Gastroesophageal sphincter (tissue), 3 donors: ENCODE data around the gene KCNF1.

Experiments
- EP300 ChIP-seq: sonication (generic); formaldehyde crosslinking; IDR thresholded peaks from one replicate; pipeline ENCODE4 v1.6.1; 2017; ENCODE audit warnings: antibody characterized with exemption, mild to moderate bottlenecking
- POLR2A ChIP-seq, 2 donors: fragments of 450-650 bp; IDR thresholded peaks; one replicate each; pipeline ENCODE4 v1.6.1; 2017; ENCODE audit warnings: antibody characterized with exemption in 2 of 2, mild to moderate bottlenecking in 2 of 2, moderate library complexity in 1 of 2
- POLR2AphosphoS5 ChIP-seq: sonication (generic); formaldehyde crosslinking; IDR thresholded peaks from one replicate; pipeline ENCODE4 v1.6.1; 2017; ENCODE audit warnings: antibody characterized with exemption
- TF ChIP-seq, protein P1 (sequence below), 4 experiments: fragments of 200-600 bp in 2 of 4; fragments of 450-650 bp in 2 of 4; sonication (generic) in 1 of 4; IDR thresholded peaks; one replicate each; pipeline ENCODE4 v1.5.1; 2017 to 2019; ENCODE audit warnings: antibody characterized with exemption in 4 of 4, mild to moderate bottlenecking in 2 of 4, moderate library complexity in 2 of 4

DNA sequence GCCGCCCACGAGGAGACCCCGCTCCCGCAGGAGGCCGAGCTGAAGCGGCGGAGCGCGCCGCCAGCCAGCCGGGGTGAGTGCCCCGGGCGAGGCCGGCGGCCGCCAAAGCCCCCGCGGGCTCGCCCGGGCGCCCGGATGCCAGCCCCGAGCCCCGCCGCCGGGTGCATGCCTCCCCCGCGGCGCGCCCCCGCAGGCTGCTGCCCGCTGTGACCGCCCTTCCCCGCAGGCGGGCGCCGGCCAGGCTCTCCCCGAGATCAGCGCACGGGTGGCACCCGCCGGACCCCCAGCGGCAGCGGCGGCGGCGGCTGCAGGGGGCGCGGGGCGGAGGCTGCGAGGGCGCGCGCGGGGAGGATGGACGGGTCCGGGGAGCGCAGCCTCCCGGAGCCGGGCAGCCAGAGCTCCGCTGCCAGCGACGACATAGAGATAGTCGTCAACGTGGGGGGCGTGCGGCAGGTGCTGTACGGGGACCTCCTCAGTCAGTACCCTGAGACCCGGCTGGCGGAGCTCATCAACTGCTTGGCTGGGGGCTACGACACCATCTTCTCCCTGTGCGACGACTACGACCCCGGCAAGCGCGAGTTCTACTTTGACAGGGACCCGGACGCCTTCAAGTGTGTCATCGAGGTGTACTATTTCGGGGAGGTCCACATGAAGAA is 470 bp downstream of the KCNF1 start:
- TF ChIP-seq, protein P1, sequence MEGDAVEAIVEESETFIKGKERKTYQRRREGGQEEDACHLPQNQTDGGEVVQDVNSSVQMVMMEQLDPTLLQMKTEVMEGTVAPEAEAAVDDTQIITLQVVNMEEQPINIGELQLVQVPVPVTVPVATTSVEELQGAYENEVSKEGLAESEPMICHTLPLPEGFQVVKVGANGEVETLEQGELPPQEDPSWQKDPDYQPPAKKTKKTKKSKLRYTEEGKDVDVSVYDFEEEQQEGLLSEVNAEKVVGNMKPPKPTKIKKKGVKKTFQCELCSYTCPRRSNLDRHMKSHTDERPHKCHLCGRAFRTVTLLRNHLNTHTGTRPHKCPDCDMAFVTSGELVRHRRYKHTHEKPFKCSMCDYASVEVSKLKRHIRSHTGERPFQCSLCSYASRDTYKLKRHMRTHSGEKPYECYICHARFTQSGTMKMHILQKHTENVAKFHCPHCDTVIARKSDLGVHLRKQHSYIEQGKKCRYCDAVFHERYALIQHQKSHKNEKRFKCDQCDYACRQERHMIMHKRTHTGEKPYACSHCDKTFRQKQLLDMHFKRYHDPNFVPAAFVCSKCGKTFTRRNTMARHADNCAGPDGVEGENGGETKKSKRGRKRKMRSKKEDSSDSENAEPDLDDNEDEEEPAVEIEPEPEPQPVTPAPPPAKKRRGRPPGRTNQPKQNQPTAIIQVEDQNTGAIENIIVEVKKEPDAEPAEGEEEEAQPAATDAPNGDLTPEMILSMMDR (IDR thresholded peaks at IDR 0.05): no peak
- TF ChIP-seq POLR2A (IDR thresholded peaks at IDR 0.05) (no peak), POLR2AphosphoS5 (no peak), EP300 (no peak)
